Measurements from ENCODE around the gene TARS1. TPM values are rescaled to one million over a fixed set of nuclear protein-coding genes. Genes with fewer than 3 reads are reported as not detected.

Gene TARS1
- total and polyA plus RNA-seq, 10 of the 15 experiments (the other 5 are each of a cell fraction or from before 2014, with no cell fraction given), result 163 to 350 (median 228) TPM

- ATAC-seq, result no peak
- H3K27ac ChIP-seq (ENCODE audit: control insufficient read depth, insufficient read depth), result no peak overlapping the region
- no TSS peak for BruUV-seq (replicated peaks)
- no peak overlapping the region for H3K4me3 ChIP-seq
- no peak overlapping the region for H2AFZ ChIP-seq (ENCODE audit: control insufficient read depth, low read depth, low read length)
- ChIA-PET RAD21 (ENCODE audit: unreplicated experiment) (no interaction called here), SMC1A (ENCODE audit: uncharacterized antibody, unreplicated experiment) (interaction anchor here (1.1 kb wide), 1 partner anchor 9 kb away, joined by 3 read pairs; no protein-coding TSS in a partner anchor), POLR2A (interaction anchor here (0.5 kb wide), 1 partner anchor 37 kb away, joined by 4 read pairs; no protein-coding TSS in a partner anchor), CTCF (no interaction called here)
- H3K27me3 ChIP-seq (replicated peaks in 1 of 2; ENCODE audit: control insufficient read depth in 2 of 2, insufficient read depth in 2 of 2, low read length in 1 of 2), result no peaks in the 10 kb centered on the region
- no peaks in the 10 kb centered on the region for H3K36me3 ChIP-seq (ENCODE audit: control insufficient read depth in 2 of 2, insufficient read depth in 2 of 2, low read length in 1 of 2)
- DNase-seq (ENCODE audit: low read depth, low spot score), result no peak
- H3K4me2 ChIP-seq (ENCODE audit: control insufficient read depth, insufficient read depth), result no peak overlapping the region
- intact Hi-C loops (cut with micrococcal nuclease; ENCODE audit: unreplicated experiment) (no loop called here), in situ Hi-C loops (cut with MboI) (no loop called here)
- no peaks in the 10 kb centered on the region for H3K4me1 ChIP-seq (ENCODE audit: control insufficient read depth, insufficient read depth, low read length)
- WGBS (ENCODE audit: insufficient coverage, insufficient replicate concordance, low lambda C conversion rate, missing lambda C conversion rate), result 19% methylated on average over 2 of the region's 2 CpGs
- no peaks in the 10 kb centered on the region for H4K20me1 ChIP-seq (ENCODE audit: control insufficient read depth, insufficient read depth)
- H3K9me3 ChIP-seq (replicated peaks; ENCODE audit: control insufficient read depth, insufficient read depth, low read length), result no peaks in the 10 kb centered on the region
- TF ChIP-seq ZBTB40 (IDR thresholded peaks at IDR 0.05; ENCODE audit: borderline replicate concordance) (peak; percentile 74; the same call in 1 of the 2 replicates), MYB (IDR thresholded peaks at IDR 0.05; ENCODE audit: borderline replicate concordance, low read depth, low read length) (no peak)
- FAIRE-seq, result no peak
- H3K9ac ChIP-seq (ENCODE audit: control insufficient read depth, insufficient read depth, low read length), result no peak overlapping the region
- no peaks in the 10 kb centered on the region for H3K79me2 ChIP-seq (ENCODE audit: control insufficient read depth, insufficient read depth, low read length)
Observed at GRCh38 chr5:33403187-33403586, 37.6 kb upstream of the TARS1 start.

- BruUV-seq (replicated peaks), result no TSS peak
- ChIA-PET POLR2A (no interaction called here), SMC1A (ENCODE audit: uncharacterized antibody, unreplicated experiment) (no interaction called here), CTCF (no interaction called here), RAD21 (ENCODE audit: unreplicated experiment) (no interaction called here)
- in situ Hi-C loops (cut with MboI), result no loop called here
- intact Hi-C loops (cut with micrococcal nuclease; ENCODE audit: unreplicated experiment), result no loop called here
- WGBS (ENCODE audit: insufficient coverage, insufficient replicate concordance, low lambda C conversion rate, missing lambda C conversion rate), result 0% methylated on average over 2 of the region's 2 CpGs
- Histone ChIP-seq H3K27me3 (replicated peaks in 1 of 2; ENCODE audit: control insufficient read depth in 2 of 2, insufficient read depth in 2 of 2, low read length in 1 of 2) (no peaks in the 10 kb centered on the region), H3K4me2 (ENCODE audit: control insufficient read depth, insufficient read depth) (no peak overlapping the region), H4K20me1 (ENCODE audit: control insufficient read depth, insufficient read depth) (no peaks in the 10 kb centered on the region), H3K79me2 (ENCODE audit: control insufficient read depth, insufficient read depth, low read length) (no peaks in the 10 kb centered on the region), H3K9ac (ENCODE audit: control insufficient read depth, insufficient read depth, low read length) (no peak overlapping the region), H3K27ac (ENCODE audit: control insufficient read depth, insufficient read depth) (no peak overlapping the region), H3K9me3 (replicated peaks; ENCODE audit: control insufficient read depth, insufficient read depth, low read length) (no peaks in the 10 kb centered on the region), H3K4me1 (ENCODE audit: control insufficient read depth, insufficient read depth, low read length) (no peaks in the 10 kb centered on the region), H3K4me3 (no peak overlapping the region), H2AFZ (ENCODE audit: control insufficient read depth, low read depth, low read length) (no peak overlapping the region), H3K36me3 (ENCODE audit: control insufficient read depth in 2 of 2, insufficient read depth in 2 of 2, low read length in 1 of 2) (no peaks in the 10 kb centered on the region)
- FAIRE-seq (no peak), DNase-seq (ENCODE audit: low read depth, low spot score) (no peak), ATAC-seq (no peak)
- TF ChIP-seq POLR2A (IDR thresholded peaks at IDR 0.05; ENCODE audit: low read depth, low read length), result no peak
- TF ChIP-seq NR2F1 (conservative IDR thresholded peaks at IDR 0.05), result no peak
- TF ChIP-seq ZBTB11 (CRISPR knock-in tag; IDR thresholded peaks at IDR 0.05), result no peak
- no peak for TF ChIP-seq EP300 (IDR thresholded peaks at IDR 0.05; ENCODE audit: borderline replicate concordance in 1 of 2, control insufficient read depth in 1 of 2, low read depth in 2 of 2, low read length in 2 of 2)
- TF ChIP-seq SREBF2 (IDR thresholded peaks at IDR 0.05; ENCODE audit: low read length), result no peak
- no peak for TF ChIP-seq ATF7 (IDR thresholded peaks at IDR 0.05; ENCODE audit: low read depth)
- TF ChIP-seq BRCA1 (IDR thresholded peaks at IDR 0.05; ENCODE audit: low read depth, low read length), result no peak
- TF ChIP-seq STAT1 (conservative IDR thresholded peaks at IDR 0.05), result no peak
- no peak for TF ChIP-seq MAX (IDR thresholded peaks at IDR 0.05; ENCODE audit: low read depth, low read length)
Observed at GRCh38 chr5:33408816-33409215, 31.9 kb upstream of the TARS1 start.
